GM12891 (cell line): ENCODE measurements around the gene PELI2.

ENCODE experiments used
- DNase-seq: peaks from one replicate; pipeline ENCODE4 v3.0.0; 2011; ENCODE audit warnings: low spot score; ENCODE audit not compliant: insufficient read length
- FAIRE-seq: peaks from 2 replicates; lab custom pipeline; 2011; peaks lifted over from hg19 to GRCh38; lab: Jason Lieb, UNC
- PAX5 ChIP-seq: IDR thresholded peaks from 2 replicates; pipeline ENCODE4 v1.6.1; 2011; ENCODE audit warnings: low read length, moderate library complexity, mild to moderate bottlenecking; ENCODE audit not compliant: insufficient read depth, severe bottlenecking
- POLR2A ChIP-seq: IDR thresholded peaks from 2 replicates; pipeline ENCODE4 v1.6.1; 2011; ENCODE audit warnings: low read depth, low read length, control low read depth
- POLR2AphosphoS5 ChIP-seq: IDR thresholded peaks from 2 replicates; pipeline ENCODE4 v1.6.1; 2011; ENCODE audit warnings: low read depth, low read length, control low read depth
- POU2F2 ChIP-seq: IDR thresholded peaks from 2 replicates; pipeline ENCODE4 v1.6.1; 2011; ENCODE audit warnings: low read depth, mild to moderate bottlenecking, control low read depth, low read length, moderate library complexity
- SPI1 ChIP-seq: IDR thresholded peaks from 2 replicates; pipeline ENCODE4 v1.6.1; 2011; ENCODE audit warnings: low read depth, low read length, control low read depth
- TAF1 ChIP-seq: IDR thresholded peaks from 2 replicates; pipeline ENCODE4 v1.6.1; 2011; ENCODE audit warnings: low read depth, low read length, control low read depth

The PELI2 gene

DNA sequence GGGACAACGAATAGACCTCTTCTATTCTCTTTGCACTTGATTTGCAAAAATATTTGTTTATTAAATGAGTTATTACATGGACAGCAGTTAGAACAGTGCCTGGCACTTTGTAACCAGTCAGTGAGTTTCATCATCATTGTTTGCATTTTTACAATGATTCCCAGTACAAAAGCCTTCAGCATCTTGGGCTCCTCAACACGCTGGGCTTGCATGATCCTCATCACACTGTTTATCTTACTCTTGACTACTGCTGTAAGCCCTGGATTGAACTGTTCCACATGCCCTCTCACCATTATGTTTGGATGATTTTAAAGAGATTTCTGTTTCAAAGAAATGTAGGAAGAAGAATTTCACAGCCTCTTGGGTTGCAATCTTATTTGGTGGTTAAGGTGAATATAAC, 204.3 kb downstream of the PELI2 start:
- FAIRE-seq (no peak), DNase-seq (no peak)
- TF ChIP-seq SPI1 (no peak), POLR2A (no peak), PAX5 (no peak), TAF1 (no peak), POLR2AphosphoS5 (no peak), POU2F2 (no peak)

GRCh38 chr14:56324454-56324853, 206.2 kb downstream of the PELI2 start:
- no peak for TF ChIP-seq POU2F2
- no peak for TF ChIP-seq POLR2AphosphoS5
- TF ChIP-seq SPI1 = no peak
- no peak for TF ChIP-seq POLR2A
- no peak for TF ChIP-seq PAX5
- DNase-seq = no peak
- no peak for FAIRE-seq

DNA sequence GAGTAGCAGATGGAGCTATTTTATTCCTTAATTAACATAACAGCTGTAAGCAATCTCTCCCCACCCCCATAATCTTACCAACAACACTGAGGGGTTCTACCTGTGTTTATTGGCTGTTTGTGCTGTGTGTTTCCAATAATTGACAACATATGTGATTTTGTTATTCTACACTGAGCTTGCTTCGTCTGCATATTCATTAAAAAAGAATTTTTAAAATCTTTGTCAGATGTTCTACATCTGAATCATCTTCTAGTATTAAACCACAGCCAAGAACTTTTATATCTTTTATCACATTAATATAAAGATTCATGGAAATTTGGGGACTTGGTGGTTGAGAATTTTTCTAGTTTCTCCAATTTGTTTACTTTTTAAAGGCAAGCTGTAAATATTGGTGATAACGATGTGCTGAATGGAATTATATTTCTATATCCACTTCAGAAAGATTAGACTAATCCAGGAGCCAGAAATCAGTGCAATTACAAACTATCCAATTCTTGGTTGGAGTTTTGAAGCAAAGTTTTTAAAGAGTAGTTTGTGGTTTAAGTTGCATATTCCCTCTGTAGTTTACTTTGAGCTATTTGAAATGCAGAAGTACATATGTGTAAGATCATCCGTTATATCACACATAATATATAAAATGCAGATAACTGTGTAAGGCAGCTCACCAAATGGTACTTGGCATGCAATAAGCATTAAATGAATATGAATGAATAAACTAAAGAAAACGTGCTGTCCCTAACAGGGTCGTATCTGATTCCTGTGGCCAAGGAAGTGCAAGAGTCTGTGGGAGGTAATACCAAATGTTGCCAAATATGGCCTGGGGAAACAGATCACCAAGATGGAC, 206.9 kb downstream of the PELI2 start:
- DNase-seq (no peak), FAIRE-seq (no peak)
- no peak for TF ChIP-seq SPI1
- no peak for TF ChIP-seq PAX5
- no peak for TF ChIP-seq POU2F2
- no peak for TF ChIP-seq TAF1
- TF ChIP-seq POLR2AphosphoS5 = no peak
- TF ChIP-seq POLR2A = no peak

DNA sequence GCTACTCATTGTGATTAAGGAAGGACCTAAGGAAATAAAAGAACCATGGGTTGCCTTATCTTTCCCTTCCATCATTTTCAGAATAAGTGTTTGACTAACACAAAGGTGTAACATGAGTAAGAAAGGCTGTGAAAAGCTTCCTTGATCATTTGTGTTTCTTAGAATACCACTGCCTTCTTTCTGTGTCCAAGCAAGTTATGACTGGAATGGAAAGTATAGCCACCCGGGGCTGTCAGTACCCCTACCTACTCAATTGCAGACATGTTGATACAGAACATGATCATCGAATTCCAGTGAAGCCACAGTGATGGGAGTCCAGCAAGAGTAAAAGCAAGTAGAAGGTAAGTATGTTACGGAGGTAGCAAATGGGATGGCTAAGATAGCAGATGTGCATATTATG, 209.8 kb downstream of the PELI2 start:
- FAIRE-seq = no peak
- TF ChIP-seq SPI1 (no peak), POU2F2 (no peak), PAX5 (no peak), POLR2A (no peak), POLR2AphosphoS5 (no peak), TAF1 (no peak)
- no peak for DNase-seq

DNA sequence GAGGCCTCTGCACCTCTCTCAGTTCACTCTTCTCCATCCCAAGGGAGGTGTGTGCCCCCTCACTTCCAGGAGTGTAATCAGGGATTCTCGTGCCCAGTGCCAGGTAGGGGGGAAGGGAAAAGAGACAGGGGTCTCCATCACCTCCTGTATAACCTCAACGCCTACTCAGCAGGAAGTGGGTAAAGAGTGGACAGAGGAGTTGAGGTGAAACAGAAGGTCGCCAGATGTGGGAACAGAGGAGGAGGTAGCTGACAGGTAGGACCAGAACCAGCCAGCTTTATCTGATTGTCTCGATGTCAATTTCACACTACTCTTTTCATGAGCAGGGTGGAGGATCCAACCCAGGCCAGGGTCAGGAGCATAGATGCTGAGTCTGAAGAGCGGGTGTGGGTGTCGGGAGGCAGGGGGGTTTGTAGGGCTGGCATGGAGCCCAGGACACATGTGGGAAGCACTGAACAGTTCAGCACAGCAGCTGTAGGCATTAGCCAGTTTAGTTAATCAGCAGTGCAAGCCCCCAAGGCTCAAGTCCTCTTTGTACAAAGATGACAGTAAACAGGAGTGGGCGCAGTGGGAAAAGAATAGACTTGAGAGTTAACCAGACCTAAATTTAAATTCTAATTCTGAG, 213.5 kb downstream of the PELI2 start:
- TF ChIP-seq PAX5 = no peak
- no peak for TF ChIP-seq POLR2A
- no peak for TF ChIP-seq POLR2AphosphoS5
- TF ChIP-seq SPI1 = no peak
- no peak for TF ChIP-seq POU2F2
- TF ChIP-seq TAF1 = no peak
- DNase-seq = no peak
- no peak for FAIRE-seq

DNA sequence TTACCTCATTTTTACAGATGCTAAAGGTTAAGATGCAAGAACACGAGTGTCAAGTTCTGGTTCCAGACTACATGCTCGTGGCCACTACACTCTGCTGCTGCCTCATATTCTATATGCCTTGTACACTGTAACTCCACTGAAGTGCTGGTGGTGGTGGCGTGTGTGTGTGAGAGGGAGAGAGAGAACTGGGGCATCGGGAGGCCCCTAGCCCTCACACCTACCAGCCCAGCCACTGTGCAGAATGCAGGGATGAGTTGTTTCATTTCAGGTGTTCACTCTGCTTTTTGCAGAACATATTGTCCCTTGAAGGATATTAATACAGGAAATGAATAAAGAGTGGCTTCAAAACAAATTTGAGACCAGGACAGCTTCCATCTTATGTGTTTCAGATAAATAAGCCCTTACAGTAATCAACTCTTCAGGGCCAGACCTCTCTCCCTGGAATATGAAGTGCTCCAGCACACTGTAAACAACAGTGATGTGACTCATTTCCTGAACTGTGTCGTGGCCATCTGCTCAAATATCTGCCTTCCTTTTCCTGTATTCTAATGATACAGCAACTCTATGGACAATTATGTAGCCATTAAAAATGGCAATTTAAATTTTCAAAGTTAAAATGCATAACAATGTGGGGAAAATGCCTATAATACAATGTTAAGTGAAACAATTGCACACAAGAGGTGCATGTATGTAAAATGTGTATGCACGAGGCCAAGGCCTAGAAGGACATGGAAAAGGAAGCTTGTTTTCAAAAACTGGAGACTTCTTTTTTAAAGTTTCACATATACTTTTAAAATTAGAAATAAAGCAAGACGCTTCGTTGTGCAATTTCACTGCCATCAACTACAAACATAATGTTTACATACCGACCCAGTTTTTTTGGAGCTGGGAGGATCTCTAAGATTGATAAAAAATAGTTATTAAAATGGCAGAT, 215.4 kb downstream of the PELI2 start:
- DNase-seq (no peak), FAIRE-seq (no peak)
- no peak for TF ChIP-seq PAX5
- TF ChIP-seq TAF1 = no peak
- TF ChIP-seq POLR2A = no peak
- TF ChIP-seq POU2F2 = no peak
- TF ChIP-seq POLR2AphosphoS5 = no peak
- TF ChIP-seq SPI1 = no peak

DNA sequence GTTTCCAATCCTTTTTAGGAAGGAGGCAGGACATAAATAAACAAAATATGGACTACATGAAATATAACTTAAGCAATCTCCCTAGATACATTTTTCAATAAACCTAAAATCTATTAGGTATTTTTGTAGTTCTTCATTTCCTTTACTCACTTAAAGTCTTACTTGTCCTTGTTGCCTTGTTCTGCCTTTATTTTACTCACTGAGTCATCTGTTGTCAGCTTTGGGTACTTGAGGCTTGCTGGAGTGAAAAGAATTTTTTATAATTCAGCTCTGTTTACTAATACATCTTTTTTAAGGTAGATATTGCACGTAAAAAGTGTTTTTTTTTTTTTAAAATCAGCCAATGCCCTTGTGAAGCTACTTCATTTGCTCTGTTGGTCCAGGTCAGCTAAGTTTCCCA, 216.2 kb downstream of the PELI2 start:
- no peak for FAIRE-seq
- TF ChIP-seq SPI1 (no peak), PAX5 (no peak), POU2F2 (no peak), POLR2AphosphoS5 (no peak), TAF1 (no peak), POLR2A (no peak)
- DNase-seq = no peak

DNA sequence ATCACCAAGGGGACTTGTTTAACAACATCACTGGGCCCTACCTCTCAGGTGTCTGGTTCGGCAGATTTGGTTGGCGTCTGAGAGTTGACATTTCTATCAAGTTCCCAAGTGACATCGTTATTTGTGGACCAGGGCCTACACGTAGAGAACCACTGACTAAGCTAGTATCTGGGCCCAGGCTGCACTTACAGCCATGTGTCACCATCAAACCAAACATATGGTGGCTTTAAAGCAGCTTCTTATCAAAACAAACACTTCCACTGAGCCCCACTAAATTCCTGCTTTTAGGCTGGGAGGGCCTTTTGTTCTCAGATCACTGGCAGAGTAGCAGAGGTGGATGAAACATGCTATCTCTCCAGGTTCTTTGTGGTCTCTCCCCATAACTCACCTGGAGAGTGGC, 220.5 kb downstream of the PELI2 start:
- DNase-seq (no peak), FAIRE-seq (no peak)
- TF ChIP-seq SPI1 = no peak
- TF ChIP-seq TAF1 = no peak
- no peak for TF ChIP-seq PAX5
- no peak for TF ChIP-seq POLR2A
- no peak for TF ChIP-seq POLR2AphosphoS5
- TF ChIP-seq POU2F2 = no peak

DNA sequence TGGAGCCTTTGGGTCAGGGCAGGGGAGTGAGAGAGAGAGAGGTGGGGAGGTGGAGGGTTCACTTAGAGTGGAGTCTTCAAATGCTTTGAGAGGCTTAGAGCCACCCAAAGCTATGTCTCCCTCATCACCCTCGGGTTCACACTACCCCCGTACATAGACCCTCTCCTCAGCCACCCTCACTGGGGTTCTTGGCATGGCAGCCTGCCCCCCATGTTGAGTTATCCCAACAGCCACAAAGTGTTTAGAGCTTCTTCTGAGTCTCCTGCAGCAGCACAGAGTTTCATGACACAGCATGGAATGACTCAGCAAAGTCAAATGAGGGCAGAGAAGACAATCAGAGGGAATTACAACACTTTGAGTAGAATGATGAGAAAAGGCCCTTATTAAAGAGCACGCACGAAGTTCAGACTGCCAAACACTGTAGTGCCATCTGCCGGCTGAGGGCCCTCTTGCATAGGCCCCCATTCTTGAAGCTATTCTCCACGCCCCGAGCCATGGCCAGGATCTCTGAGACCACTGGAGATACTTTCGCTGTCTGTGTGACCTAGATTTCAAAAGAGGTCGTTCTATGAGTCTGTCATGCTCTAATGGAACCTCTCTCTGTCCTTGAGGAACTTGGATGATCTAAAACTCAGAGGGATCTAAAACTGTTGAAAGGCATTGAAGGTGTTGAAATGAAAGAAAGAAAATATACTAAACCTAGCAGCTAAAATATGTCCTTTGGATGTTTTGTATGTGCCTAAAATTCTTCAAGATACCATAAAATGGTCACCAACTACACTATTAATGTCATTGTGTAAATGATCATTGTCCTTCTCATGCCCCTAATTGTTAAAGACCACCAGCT, 221.9 kb downstream of the PELI2 start:
- DNase-seq (peak; percentile 16), FAIRE-seq (no peak)
- TF ChIP-seq POU2F2 (no peak), POLR2A (no peak), TAF1 (no peak), POLR2AphosphoS5 (no peak), SPI1 (no peak), PAX5 (no peak)
